HG03135 (cell line): ENCODE results near the gene ZNF212.

Experiments used
- ATAC-seq: cut with Tn5 transposase; IDR thresholded peaks from one replicate; pipeline ENCODE4 v1.9.1; 2021; ENCODE audit warnings: mild to moderate bottlenecking, moderate library complexity; ENCODE audit not compliant: unreplicated experiment

The ZNF212 gene

DNA sequence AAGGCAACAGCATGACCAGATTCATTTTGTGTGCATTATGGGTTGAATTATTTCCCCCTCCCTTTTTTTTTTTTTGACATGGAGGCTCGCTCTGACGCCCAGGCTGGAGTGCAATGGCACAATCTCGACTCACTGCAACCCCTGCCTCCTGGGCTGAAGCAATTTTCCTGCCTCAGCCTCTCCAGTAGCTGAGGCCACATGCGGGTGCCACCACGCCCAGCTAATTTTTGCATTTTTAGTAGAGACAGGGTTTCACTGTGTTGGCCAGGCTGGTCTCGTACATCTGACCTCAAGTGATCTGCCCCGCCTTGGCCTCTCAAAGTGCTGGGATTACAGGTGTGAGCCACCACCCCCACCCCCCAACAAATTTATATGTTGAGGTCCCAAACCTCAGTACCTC, 64.6 kb downstream of the ZNF212 start:
- ATAC-seq, result no peak
